Stimulated activated CD8-positive, alpha-beta memory T cell treated with anti-CD3 and anti-CD28 coated beads, Interleukin-4, amount 100 ng/mL, for 1 hour (primary cell): ENCODE measurements around the gene MAL.

Experiments used
- DNase-seq, 2 donors: peaks; one replicate each; pipeline ENCODE4 v3.0.0-alpha.2; 2020; ENCODE audit warnings: low read depth in 2 of 2, low spot score in 1 of 2

Gene MAL

DNA sequence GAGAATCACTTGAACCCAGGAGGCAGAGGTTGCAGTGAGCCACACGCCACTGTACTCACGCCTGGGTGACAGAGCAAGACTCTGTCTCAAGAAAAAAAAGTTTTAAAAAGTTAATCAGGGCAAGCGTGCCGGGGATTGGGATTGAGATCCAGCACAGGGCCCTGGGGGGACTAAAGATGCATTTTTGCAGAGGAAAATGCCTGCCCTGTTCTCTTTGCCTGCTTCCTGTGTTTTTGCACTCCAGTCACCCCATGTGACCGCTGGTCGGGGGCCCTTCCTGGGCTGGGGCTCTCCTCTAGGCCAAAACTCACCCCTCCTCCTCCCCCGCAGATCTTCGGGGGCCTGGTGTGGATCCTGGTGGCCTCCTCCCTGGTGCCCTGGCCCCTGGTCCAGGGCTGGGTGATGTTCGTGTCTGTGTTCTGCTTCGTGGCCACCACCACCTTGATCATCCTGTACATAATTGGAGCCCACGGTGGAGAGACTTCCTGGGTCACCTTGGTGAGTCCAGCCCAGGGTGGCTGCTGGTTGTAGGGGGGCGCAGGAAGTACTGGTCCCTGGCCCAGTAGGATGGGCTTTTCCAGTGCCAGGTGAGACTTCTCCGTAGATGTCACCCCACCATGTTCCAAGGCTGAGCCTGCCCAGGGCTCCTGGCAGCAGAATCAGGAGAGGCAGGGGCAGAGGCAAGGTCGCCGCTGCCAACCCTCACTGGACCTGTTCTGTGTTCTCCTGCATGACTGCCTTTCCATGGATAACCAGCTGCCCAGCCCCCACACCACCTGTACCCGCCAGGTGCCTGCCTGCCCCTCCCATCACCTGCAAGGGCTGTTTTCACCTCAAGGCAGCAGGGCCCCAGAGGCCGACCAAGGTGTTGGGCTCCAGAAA, 22.4 kb downstream of the MAL start:
- DNase-seq, result no peak

DNA sequence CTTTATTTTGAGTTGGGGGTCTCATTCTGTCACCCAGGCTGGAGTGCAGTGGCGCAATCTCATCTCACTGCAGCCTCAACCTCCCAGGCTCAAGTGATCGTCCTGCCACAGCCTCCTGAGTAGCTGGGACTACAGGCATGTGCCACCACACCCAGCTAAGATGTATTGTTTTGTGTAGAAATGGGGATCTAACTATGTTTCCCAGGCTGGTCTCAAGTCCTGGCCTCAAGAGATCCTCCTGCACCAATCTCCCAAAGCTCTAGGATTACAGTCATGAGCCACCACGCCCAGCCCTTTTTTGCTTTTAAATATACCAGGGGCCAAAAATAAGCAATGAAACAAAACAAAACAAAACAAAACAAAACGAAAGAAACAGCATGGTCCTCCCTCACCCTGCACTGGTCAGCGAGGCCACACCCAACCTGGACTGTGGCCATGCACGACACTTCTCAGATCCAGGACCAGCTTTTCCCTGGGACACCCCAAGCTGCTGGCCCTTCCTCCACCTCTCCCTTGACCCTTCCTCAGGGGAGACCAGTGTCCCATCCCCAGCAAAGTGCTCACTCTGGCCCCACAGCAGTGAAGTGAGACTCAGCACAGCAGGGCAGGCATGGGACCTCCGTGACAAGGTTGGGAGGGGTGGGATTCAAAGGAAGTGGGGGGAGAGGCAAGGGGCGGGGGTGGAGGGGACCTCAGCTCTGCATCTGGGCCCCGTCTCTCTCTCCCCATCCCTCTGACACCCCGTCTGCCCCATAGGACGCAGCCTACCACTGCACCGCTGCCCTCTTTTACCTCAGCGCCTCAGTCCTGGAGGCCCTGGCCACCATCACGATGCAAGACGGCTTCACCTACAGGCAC, 23.5 kb downstream of the MAL start:
- no peak for DNase-seq

DNA sequence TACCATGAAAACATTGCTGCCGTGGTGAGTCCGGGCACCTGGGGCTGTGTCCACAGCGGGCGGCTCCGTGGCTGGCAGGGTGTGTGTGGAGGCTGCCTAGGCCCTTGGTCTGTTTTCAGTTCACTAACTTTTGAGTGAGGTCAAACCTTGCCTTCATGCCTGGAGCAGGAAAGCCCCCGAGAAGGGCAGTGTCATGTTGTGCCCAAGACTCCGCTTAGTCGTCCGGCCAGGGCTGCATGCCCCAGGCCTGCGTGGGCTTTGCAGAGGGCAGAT, 24.1 kb downstream of the MAL start:
- no peak for DNase-seq

- no peak for DNase-seq
These were observed 24.5 kb downstream of the MAL start for GRCh38 chr2:95049961-95050360.

GRCh38 chr2:95050385-95051300, 25.1 kb downstream of the MAL start:
- DNase-seq, result no peak

DNA sequence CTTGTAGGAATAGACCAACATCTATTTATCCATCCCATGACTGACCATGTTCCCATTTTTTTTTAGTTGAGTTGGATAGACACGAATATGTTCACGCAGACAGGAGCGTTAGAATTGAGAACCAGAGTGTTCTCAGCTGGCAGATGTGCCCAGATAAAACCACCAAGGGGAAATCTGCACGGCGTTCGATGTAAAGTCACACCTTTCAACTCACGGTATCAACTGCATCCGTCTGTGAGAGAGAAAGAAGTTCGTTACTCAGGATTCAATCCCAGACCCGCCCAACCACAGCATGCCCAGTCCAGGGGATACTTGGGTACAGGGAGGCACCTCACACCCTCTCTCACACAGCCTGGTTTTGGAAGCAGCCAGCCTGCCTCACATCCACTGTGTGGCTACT, 26.1 kb downstream of the MAL start:
- no peak for DNase-seq

DNA sequence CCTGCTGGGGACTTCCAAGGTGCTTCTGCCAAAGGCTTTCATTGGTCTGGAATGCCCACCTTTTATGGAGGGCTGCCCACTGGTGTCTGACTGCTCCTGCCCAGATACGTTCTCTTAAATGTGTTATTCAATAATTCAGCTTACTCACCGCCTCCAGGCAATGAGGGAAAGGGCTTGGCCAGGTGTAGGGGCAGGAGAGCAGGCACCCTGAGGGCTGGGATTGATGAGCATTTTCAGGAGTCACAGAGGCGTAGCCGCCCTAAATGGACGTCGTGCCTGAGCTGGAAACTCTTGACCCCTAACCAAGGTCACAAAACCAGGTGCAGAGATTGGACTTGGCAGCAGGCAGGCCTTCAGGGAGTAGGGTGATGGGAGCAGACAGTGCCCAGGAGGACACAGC, 26.8 kb downstream of the MAL start:
- DNase-seq, result no peak

- DNase-seq, result no peak
These were observed 27.4 kb downstream of the MAL start for GRCh38 chr2:95052804-95053479.

GRCh38 chr2:95053543-95053942, 28.0 kb downstream of the MAL start:
- no peak for DNase-seq

GRCh38 chr2:95054016-95054415, 28.5 kb downstream of the MAL start:
- DNase-seq, result no peak

DNA sequence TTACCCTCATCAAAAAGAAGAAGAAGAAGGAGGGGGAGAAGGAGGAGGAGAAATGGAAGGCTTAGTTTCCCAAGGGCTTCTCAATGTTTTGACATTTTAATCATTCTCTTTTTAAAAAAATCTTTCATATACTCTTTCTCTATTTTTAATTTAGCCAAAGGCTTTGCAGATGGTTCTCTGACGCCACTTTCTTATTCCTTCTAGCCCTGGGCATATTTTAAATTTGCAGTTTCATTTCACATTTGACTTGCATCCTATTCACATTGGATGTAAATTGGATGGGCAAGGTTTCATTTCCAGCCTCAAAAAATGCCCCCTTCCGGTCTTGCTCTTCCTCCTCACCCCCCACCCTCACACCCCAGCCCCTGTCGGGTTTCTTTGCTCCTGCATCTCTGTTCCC, 29.8 kb downstream of the MAL start:
- no peak for DNase-seq

- no peak for DNase-seq
These were observed 30.5 kb downstream of the MAL start for GRCh38 chr2:95056044-95056443.

DNA sequence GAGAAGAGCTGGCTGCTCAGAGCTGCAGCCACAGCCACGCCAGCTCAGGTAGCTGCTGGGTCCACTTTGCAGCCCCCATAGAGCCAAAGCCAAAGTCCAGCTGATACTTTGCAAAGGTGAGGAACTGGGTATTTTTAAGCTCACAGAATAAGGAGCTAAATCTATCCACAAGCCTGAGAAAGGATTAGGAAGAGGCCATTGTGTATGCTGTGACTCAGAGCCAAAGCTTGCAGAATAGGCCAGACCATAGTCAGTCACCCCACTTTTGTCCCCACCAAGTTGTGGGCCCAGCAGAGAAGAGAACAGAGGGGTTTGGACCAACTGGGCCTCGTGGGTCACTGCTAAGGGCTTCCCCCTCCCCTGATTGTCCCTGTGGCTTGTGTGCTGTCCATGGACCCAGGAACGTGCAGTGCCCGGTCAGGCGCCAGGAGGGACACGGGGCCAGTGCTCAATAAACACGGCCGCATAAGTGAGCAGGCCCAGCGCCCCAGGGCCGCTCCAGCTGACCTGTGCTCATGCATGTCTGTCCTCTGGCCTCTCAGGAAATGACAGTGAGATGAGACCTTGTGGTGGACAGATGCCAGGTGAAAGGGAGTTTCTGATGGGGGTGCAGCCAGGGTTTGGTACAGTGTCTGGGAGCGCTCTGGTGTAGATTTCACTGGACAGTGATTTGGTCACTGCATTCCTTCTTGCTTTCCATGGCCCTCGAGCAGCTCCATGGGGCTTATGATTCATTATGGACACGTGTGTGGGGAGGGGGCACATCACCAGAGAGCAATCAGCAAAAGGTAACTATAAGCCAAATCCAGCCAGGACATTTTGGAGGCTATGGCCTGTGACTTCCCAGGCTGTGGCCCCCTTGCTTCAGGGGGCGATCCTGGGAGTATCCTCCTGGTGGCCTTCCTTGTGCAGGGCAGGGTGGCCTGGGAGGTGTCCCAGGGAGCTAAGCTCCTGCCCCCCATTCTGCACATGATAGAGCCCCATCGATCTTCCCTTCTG, 31.3 kb downstream of the MAL start:
- no peak for DNase-seq

- DNase-seq, result no peak
These were observed 32.2 kb downstream of the MAL start for GRCh38 chr2:95057535-95058370.

GRCh38 chr2:95058466-95058988, 33.0 kb downstream of the MAL start:
- DNase-seq, result no peak

GRCh38 chr2:95058989-95059641, 33.6 kb downstream of the MAL start:
- DNase-seq, result no peak

DNA sequence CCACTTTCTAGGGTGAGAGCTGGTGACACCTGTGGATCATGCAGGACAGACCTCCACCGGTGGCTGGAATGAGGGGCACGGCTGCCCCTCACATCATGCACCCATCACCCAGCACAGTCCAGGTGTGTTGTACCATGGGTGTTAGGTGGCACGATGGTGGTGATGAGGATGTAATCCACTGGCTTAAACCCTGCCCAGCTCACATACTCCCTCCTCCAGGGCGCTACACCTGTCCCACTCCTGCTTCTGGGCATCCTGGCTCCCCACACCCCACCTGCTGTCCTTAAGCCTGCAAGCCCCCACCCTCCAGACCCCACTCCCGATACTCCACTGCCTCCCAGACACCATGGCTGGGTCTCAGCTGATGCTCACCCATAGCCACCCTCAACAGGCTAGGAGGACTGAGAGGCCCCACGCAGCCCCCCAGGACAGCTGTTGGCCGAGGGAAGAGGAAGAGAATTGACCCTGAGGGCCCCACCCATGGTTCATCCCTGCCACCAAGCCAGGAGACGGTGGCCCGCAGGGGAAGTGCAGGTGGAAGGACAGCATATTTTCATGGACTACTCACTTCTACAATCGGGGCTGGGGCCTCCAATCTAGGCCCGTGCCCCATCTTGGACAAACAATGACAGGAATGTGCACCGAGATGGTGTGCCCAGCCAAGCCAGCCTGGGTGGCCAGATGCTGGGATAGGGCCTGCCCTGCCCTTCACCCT, 34.3 kb downstream of the MAL start:
- DNase-seq, result no peak
